Measurements from ENCODE around the gene EOGT.

Gene EOGT

DNA sequence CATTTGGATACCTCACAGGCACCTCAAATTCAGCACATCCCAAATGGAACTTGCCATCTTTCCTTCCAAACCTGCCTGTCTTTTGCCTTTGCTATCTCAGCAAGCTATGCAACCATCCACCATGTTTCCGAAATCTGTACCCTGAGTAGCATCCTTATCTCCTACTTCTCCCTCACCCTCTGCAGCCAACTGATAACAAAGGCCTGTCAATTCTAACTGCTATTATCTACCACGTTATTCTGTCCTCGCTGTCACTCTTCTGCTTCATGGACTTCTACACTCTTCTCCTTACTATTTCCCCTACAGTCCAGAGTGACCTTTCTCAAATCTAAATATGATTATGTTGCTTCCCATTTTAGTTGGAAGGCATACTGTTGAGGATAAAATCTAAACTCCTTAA is 55.6 kb downstream of the EOGT start:
- DNase-seq = no peak

GRCh38 chr3:68953816-68954444 is 59.6 kb downstream of the EOGT start:
- DNase-seq = no peak

DNA sequence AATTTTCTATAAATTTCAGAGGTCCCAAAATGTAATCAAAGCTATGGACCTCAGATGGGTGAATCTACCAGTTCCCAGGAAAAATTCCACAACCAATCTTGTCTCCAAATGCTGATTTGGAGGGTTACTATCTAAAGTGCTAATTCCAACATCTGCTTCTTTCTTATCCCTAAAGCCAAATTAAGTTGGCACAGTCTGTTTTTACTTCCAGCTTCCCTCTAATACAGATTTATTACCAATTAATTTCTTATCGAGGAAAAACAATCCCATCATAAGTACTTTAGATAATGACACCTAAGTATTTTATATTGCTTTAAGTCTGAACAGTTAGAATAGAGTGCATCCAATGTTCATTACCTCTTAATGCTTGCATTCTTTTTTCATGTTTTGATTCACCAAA is 68.3 kb downstream of the EOGT start:
- DNase-seq = no peak

- DNase-seq = no peak
Observed at GRCh38 chr3:68943753-68944500, 69.6 kb downstream of the EOGT start.

GRCh38 chr3:68941055-68941454 is 72.4 kb downstream of the EOGT start:
- DNase-seq = no peak

GRCh38 chr3:68936856-68937255 is 76.6 kb downstream of the EOGT start:
- no peak for DNase-seq

GRCh38 chr3:68935778-68936177 is 77.7 kb downstream of the EOGT start:
- no peak for DNase-seq

GRCh38 chr3:68931406-68932149 is 81.9 kb downstream of the EOGT start:
- DNase-seq = no peak
